Neural cell (in vitro differentiated cells): ENCODE data around the gene CD180.
A peak's percentile ranks its signal among the peaks of the same experiment; 100 is the strongest.

Experiments used
- CTCF ChIP-seq: fragments of 450-650 bp; IDR thresholded peaks from 2 replicates; pipeline ENCODE4 v1.5.1; 2014; ENCODE audit warnings: antibody characterized with exemption, mild to moderate bottlenecking, moderate library complexity; ENCODE audit not compliant: poor library complexity, severe bottlenecking
- EP300 ChIP-seq: fragments of 450-650 bp; conservative IDR thresholded peaks from 2 replicates; pipeline ENCODE4 v1.6.1; 2014; ENCODE audit warnings: antibody characterized with exemption, mild to moderate bottlenecking, moderate library complexity; ENCODE audit not compliant: poor library complexity, severe bottlenecking
- MXI1 ChIP-seq: fragments of 450-650 bp; conservative IDR thresholded peaks from 2 replicates; pipeline ENCODE4 v1.6.1; 2014; ENCODE audit warnings: antibody characterized with exemption, mild to moderate bottlenecking; ENCODE audit not compliant: poor library complexity, severe bottlenecking
- POLR2AphosphoS5 ChIP-seq: IDR thresholded peaks from 2 replicates; pipeline ENCODE4 v1.6.1; 2012
- RAD21 ChIP-seq: fragments of 450-650 bp; conservative IDR thresholded peaks from 2 replicates; pipeline ENCODE4 v1.6.1; 2014; ENCODE audit warnings: antibody characterized with exemption, mild to moderate bottlenecking, moderate library complexity

GRCh38 chr5:67156976-67157583 is 39.5 kb downstream of the CD180 start:
- TF ChIP-seq CTCF (peak; percentile 77), EP300 (no peak), POLR2AphosphoS5 (no peak), MXI1 (no peak), RAD21 (peak; percentile 70)
